Peyer's patch (tissue), 4 donors: ENCODE results near the gene MXD1. TPM values are rescaled to one million over a fixed set of nuclear protein-coding genes. Genes with fewer than 3 reads are reported as not detected.
"Not testable (repeated sequence)": the region's sequence is repeated elsewhere in the genome, so short reads cannot be mapped to it uniquely, and the experiment has no call there.

Source experiments
- DNase-seq, 3 donors: peaks; one replicate each; pipeline ENCODE4 v3.0.0-alpha.2; 2017 to 2019
- H3K27ac ChIP-seq, 4 donors: fragments of 200-600 bp; sonication (generic); one replicate each; pipeline ENCODE4 v1.5.1; 2016 to 2019
- H3K27me3 ChIP-seq, 2 donors: fragments of 200-600 bp; sonication (generic); one replicate each; pipeline ENCODE4 v1.5.1; 2019
- H3K36me3 ChIP-seq, 3 donors: fragments of 200-600 bp; sonication (generic); one replicate each; pipeline ENCODE4 v1.5.1; 2016 to 2019
- H3K4me1 ChIP-seq, 4 donors: fragments of 200-600 bp; sonication (generic); one replicate each; pipeline ENCODE4 v1.5.1; 2016 to 2019
- H3K4me3 ChIP-seq, 4 donors: fragments of 200-600 bp; sonication (generic); 1 replicate in 3 of 4; 2 replicates in 1 of 4; pipeline ENCODE4 v1.5.1; 2016 to 2019; ENCODE audit warnings: mild to moderate bottlenecking in 1 of 4
- H3K9me3 ChIP-seq, 4 donors: fragments of 200-600 bp; sonication (generic); one replicate each; pipeline ENCODE4 v1.5.1; 2016 to 2019; ENCODE audit warnings: mild to moderate bottlenecking in 1 of 4
- CTCF ChIP-seq, 6 experiments: fragments of 450-650 bp in 4 of 6; fragments of 200-600 bp in 2 of 6; sonication (generic) in 1 of 6; IDR thresholded peaks; one replicate each; pipeline ENCODE4 v1.5.1; 2017 to 2019; ENCODE audit warnings: antibody characterized with exemption in 6 of 6, mild to moderate bottlenecking in 3 of 6, moderate library complexity in 1 of 6
- POLR2A ChIP-seq, 2 donors: fragments of 450-650 bp; IDR thresholded peaks; one replicate each; pipeline ENCODE4 v1.5.1; 2017; ENCODE audit warnings: antibody characterized with exemption in 2 of 2, mild to moderate bottlenecking in 2 of 2, moderate library complexity in 2 of 2
- total RNA-seq, 4 donors: library from RNA; depleted of rRNA; stranded (reverse); fragments of >200 nt; gene quantifications; one replicate each; pipeline ENCODE4 v1.1.0, GENCODE V29; 2016

The MXD1 gene
- total RNA-seq, 4 donors from 2014 or later = 18.2 to 83.7 (median 74.4) TPM

- no peak overlapping the region for H3K27ac ChIP-seq
- H3K4me3 ChIP-seq = no peak overlapping the region
- H3K36me3 ChIP-seq = no peaks in the 10 kb centered on the region
- no peaks in the 10 kb centered on the region for H3K27me3 ChIP-seq
- no peak for DNase-seq
- no peaks in the 10 kb centered on the region for H3K9me3 ChIP-seq
- no peak for TF ChIP-seq POLR2A (IDR thresholded peaks at IDR 0.05)
- TF ChIP-seq CTCF (IDR thresholded peaks at IDR 0.05) = no peak
- H3K4me1 ChIP-seq = no peaks in the 10 kb centered on the region
Measured at GRCh38 chr2:69950241-69950640, 35.3 kb downstream of the MXD1 start.

- H3K4me1 ChIP-seq, H3K27me3 ChIP-seq, H3K36me3 ChIP-seq, H3K27ac ChIP-seq, DNase-seq, H3K4me3 ChIP-seq, H3K9me3 ChIP-seq: not testable (repeated sequence)
Measured at GRCh38 chr2:69950671-69951070, 35.8 kb downstream of the MXD1 start.

- H3K27me3 ChIP-seq = no peaks in the 10 kb centered on the region
- TF ChIP-seq CTCF (IDR thresholded peaks at IDR 0.05) (no peak), POLR2A (IDR thresholded peaks at IDR 0.05) (no peak)
- H3K4me1 ChIP-seq = no peaks in the 10 kb centered on the region
Measured at GRCh38 chr2:69952336-69953115, 37.6 kb downstream of the MXD1 start.

GRCh38 chr2:69954084-69954483 is 39.2 kb downstream of the MXD1 start:
- Histone ChIP-seq H3K4me1 (no peaks in the 10 kb centered on the region), H3K9me3 (no peaks in the 10 kb centered on the region), H3K4me3 (no peak overlapping the region), H3K36me3 (no peaks in the 10 kb centered on the region), H3K27me3 (no peaks in the 10 kb centered on the region), H3K27ac (no peak overlapping the region)
- DNase-seq = no peak
- TF ChIP-seq POLR2A (IDR thresholded peaks at IDR 0.05) (no peak), CTCF (IDR thresholded peaks at IDR 0.05) (no peak)

More at GRCh38 chr2:69952336-69953115, 37.6 kb downstream of the MXD1 start:
- no peak for DNase-seq
- Histone ChIP-seq H3K27ac (no peak overlapping the region), H3K9me3 (no peaks in the 10 kb centered on the region), H3K4me3 (no peak overlapping the region), H3K36me3 (no peaks in the 10 kb centered on the region)

GRCh38 chr2:69955029-69955428 is 40.1 kb downstream of the MXD1 start:
- TF ChIP-seq CTCF (IDR thresholded peaks at IDR 0.05) = no peak
- TF ChIP-seq POLR2A (IDR thresholded peaks at IDR 0.05) = no peak
- no peak overlapping the region for H3K4me3 ChIP-seq
- H3K27me3 ChIP-seq = no peaks in the 10 kb centered on the region
- no peaks in the 10 kb centered on the region for H3K36me3 ChIP-seq
- no peak for DNase-seq
- no peaks in the 10 kb centered on the region for H3K9me3 ChIP-seq
- no peaks in the 10 kb centered on the region for H3K4me1 ChIP-seq
- H3K27ac ChIP-seq = no peak overlapping the region

- Histone ChIP-seq H3K4me3 (no peak overlapping the region), H3K36me3 (no peaks in the 10 kb centered on the region), H3K4me1 (no peaks in the 10 kb centered on the region), H3K27me3 (no peaks in the 10 kb centered on the region), H3K27ac (no peak overlapping the region), H3K9me3 (no peaks in the 10 kb centered on the region)
- no peak for DNase-seq
- TF ChIP-seq CTCF (IDR thresholded peaks at IDR 0.05) (no peak), POLR2A (IDR thresholded peaks at IDR 0.05) (no peak)
Measured at GRCh38 chr2:69956475-69956979, 41.6 kb downstream of the MXD1 start.
